Thyroid gland (tissue), 4 donors: Measurements from ENCODE around the gene MAP3K13.

Source experiments
- CTCF ChIP-seq, 6 experiments: fragments of 200-600 bp in 3 of 6; fragments of 450-650 bp in 3 of 6; sonication (generic) in 3 of 6; IDR thresholded peaks; one replicate each; pipeline ENCODE4 v1.5.1; 2016 to 2019; ENCODE audit warnings: antibody characterized with exemption in 6 of 6, mild to moderate bottlenecking in 2 of 6, inconsistent platforms in 1 of 6, moderate library complexity in 1 of 6
- POLR2A ChIP-seq, 2 donors: fragments of 450-650 bp; IDR thresholded peaks; one replicate each; pipeline ENCODE4 v1.6.1; 2017; ENCODE audit warnings: antibody characterized with exemption in 2 of 2, mild to moderate bottlenecking in 2 of 2, moderate library complexity in 1 of 2

DNA sequence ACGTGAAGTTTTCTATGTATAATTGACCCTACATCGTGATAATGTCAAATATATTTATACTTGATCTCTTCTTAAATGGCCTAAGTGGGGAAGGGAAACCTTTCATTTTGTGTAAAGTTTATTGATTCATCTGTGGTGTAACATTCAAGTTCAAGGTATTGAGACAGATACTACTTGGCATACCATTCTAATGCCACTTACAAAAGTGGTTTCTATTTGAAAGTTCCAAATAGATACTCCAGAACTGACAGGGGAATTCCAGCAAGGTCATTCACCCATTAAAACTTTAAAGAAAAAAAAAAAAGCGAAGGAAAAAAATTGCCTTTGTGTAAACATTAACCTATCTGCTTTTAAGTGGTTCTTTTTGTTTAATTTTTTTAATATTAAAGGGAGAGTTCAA lies 45.3 kb upstream of the MAP3K13 start:
- TF ChIP-seq CTCF (IDR thresholded peaks at IDR 0.05) (no peak), POLR2A (IDR thresholded peaks at IDR 0.05) (no peak)
